NCI-H460 (cell line): ENCODE results near the gene CDRT4. TPM values are rescaled to one million over a fixed set of nuclear protein-coding genes. Genes with fewer than 3 reads are reported as not detected.
"Not testable (repeated sequence)": the region's sequence is repeated elsewhere in the genome, so short reads cannot be mapped to it uniquely, and the experiment has no call there.

Experiments
- DNase-seq: peaks from one replicate; pipeline ENCODE4 v3.0.0-alpha.2; 2016; ENCODE audit warnings: low read depth; ENCODE audit errors: extremely low read depth
- total RNA-seq: library from RNA; depleted of rRNA; stranded (reverse); fragments of >200 nt; shearing (Covaris generic); gene quantifications from 2 replicates; pipeline ENCODE4 v1.2.3, GENCODE V29; 2014

CDRT4 gene
- total RNA-seq, 1 experiment from 2014 or later, result 7.6 TPM

DNA sequence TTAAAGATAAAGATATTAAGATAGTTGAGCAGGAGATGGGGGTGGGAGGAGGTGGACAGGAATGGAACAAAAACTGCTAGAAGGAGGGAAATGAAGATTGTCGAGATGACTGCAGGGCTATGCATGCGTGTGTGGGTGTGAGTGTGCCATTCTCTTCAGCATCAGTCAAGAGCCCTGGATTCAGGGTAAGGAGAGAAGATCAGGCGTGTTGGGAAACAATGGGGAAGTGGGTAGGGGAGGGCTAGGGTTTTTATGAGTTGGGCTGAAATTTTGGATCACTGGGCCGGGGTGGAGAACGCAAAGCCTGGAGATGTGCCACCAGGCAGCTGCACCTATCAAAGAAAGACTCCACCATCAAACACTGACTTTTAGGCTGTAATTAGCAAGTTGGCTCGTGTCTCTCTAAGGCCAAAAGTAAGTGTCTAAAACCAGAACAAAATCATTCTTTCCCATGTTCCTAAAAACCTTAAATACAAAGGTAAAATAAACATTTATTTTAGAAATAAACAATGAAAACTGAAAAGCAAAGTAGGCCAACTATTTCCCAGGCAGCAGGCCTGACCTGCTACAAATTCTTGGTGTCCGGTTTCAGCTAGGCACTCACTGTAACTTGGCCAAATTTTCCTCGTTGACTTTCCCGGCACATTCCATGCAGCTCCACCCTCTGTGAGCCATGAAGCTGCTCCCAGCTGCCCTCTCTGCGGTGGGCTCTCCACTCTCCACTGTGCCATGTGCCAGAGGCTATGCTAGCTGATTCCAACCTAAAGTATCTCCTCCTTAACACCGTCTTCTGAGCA is 4.2 kb downstream of the CDRT4 start:
- no peak for DNase-seq

DNA sequence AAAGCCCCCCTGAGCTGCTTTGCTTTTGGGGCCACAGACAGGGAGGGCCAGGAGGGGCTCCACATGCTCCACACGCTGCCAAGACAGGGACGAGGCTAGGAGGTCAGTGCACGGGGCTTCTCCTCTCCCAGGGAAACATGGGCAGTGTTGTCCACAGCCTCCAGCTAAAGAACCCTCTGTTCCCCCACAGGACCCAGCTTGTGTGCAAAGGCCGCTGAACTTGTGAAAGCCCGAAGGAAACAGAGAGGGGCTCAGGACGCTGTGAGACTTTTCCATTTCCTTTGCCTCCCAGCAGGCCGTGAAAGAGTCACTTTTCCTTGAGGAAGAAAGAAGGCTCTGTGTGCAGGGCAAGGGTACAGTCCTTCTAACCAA is 9.7 kb downstream of the CDRT4 start:
- DNase-seq, result no peak

GRCh38 chr17:15456972-15457722 is 10.3 kb downstream of the CDRT4 start:
- no peak for DNase-seq

GRCh38 chr17:15456496-15456895 is 10.9 kb downstream of the CDRT4 start:
- DNase-seq, result no peak

DNA sequence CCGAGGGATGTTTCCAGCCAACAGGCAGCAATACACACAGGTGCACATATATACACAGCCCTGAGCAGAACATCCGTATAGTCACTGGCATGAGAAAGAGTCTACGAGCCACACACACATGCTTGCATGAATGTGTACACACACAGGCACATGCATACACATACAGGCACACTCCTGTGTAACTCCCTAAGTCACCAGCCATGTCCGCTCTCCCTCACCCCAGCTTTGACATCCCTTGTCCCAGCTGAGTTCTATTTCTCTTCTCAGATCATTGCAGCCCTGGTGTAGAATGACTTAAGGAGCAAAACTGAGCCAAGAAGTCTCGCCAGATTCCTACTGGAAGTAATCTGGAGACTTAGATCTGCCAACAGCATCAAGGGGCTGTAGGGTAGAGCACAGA is 13.1 kb downstream of the CDRT4 start:
- DNase-seq, result no peak

- no peak for DNase-seq
Observed at GRCh38 chr17:15453782-15454181, 13.6 kb downstream of the CDRT4 start.

- DNase-seq, result no peak
Observed at GRCh38 chr17:15453246-15453645, 14.2 kb downstream of the CDRT4 start.

DNA sequence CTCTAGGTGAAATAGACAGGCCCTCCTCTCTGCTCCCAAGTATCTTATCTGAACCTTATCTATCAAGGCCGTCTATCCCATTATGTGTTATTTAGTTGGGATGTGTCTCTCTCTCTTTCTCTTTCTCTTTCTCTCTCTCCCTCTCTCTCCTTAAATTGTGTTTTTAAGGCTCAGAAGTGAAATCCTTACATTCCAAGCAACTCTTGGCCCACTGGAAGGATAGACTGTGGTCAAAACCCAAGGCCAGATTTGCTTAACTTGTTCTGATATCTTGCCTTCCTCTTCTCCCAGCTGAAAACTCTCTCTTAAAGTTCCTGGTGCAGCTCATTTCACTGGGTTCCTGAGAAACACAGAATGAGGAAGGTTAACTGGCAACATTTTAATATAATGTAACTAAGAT is 14.7 kb downstream of the CDRT4 start:
- no peak for DNase-seq

DNA sequence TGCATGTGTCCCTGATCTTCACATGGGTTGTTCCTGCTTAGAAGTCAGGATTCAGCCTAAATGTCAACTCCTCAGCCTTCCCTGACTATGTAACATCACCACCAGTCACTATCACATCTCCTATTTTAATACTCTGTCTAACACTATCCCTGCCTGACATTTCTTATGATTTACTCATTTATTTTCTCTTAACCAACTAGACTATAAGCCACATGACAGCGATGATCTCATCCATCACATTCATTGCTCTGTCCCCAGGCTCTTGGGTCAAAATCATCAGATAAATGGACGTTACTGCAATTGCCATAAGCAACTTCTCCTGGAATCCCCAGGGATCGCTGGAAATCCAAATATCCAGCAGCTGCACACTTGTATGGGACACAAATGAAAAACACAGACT is 15.7 kb downstream of the CDRT4 start:
- no peak for DNase-seq

- DNase-seq, result no peak
Observed at GRCh38 chr17:15448580-15448956, 18.9 kb downstream of the CDRT4 start.

DNA sequence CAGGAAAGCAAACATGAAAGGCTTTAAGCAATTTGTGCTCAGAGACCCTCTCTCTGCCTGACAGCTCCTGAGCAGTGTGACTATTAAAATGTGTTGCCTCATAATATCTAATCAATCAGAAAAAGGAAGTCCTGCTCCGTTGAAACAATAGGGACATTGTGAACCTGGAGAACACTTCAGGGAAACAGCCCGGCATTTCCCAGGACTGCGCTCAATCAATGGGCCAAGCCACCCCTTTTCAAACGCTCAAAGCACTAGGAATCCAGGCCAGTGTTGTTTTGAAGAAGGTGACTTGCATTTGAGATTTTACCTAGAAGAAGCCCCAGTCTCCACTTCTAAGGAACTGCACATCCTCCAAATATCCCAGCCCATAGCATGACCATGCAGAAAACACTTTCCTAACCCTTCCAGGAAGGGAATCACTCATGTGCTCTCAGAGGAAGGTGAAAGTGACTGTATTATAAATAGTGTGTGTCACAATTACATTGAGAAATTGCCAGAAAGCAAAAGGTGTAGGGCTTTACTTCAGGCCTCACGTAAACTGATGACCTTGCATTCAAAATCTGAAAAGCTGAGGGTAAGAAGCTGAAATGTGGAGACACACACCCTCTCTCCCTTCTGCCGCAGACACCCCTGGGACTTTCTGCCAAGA is 19.4 kb downstream of the CDRT4 start:
- DNase-seq, result no peak

GRCh38 chr17:15446036-15446435 is 21.4 kb downstream of the CDRT4 start:
- DNase-seq, result no peak

DNA sequence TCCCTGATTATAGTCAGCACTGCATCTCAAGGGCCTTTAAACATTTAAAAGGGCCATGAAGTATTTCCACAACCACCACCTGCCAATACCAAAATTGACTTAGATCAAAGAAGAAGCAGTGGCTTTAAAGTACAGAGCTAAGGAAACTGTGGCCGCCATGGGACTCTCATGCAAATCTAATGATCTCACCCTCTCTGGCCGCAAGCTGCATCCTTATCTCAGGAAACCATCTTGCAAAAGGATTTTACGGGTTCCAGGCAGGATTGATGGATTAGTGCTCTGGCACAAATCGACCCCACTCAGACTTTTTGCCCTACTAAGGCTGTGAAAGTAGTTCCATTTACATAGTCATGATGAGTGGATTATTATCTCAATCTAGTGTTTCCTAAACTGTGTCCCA is 22.6 kb downstream of the CDRT4 start:
- DNase-seq, result no peak

DNA sequence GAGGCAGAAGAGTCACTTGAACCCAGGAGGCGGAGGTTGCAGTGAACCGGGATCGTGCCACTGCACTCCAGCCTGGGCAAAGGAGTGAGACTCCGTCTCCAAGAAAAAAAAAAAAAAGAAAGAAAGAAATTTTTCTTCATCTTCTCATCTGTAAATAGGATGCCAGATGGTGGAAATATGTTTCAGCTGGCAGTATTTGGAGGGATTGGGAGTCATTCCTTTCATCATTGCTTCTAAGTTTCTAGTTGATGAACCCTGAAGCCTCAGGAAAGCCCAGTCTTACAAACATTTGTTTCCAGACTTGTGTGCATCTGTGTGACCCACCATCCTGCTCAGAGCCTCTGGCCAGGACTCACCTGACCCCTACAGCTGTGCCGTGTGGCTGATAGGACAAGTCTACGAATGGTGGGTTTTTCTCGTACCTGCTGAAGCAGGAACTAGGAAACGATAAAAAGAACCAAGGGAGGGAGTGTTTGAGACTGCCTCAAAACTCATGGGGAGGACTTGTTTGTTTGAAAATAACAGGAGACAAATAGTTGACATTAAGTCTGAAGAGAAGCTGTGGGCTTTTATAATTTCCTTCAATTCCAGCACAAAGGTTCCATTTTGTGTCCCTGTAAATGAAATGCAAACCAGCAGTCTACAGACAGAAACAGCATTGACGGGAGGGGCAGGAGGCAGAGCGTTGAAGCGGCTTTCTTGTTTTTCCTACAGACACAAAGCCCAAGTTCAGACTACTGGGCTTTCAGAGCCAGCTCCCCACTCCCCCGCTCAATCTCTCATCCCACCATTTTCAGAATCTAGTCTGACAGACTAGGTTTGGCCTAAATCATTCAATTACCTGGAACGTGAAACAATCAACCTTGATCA is 24.9 kb downstream of the CDRT4 start:
- no peak for DNase-seq

DNA sequence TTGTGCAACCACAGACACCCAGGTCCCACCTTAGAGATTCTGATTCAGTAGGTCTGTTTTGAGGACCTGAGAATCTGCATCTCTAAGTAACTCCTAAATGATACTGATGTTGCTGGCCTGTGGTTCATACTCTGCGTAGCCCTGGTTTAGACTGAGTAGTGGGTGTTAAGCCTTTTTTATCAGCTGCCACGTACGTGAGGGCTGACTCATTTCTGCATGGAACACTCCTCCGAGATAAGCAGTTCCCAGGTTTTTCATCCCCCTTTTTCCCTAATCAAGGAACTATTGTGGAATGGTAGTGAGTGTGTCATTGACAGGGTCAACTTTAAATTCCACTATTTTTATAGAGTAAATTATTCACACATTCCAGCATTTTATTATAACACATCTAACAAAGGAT is 26.1 kb downstream of the CDRT4 start:
- DNase-seq, result no peak

- no peak for DNase-seq
Observed at GRCh38 chr17:15440347-15440746, 27.1 kb downstream of the CDRT4 start.

GRCh38 chr17:15439205-15439985 is 28.0 kb downstream of the CDRT4 start:
- DNase-seq, result not testable (repeated sequence)

- DNase-seq, result no peak
Observed at GRCh38 chr17:15438491-15439105, 28.8 kb downstream of the CDRT4 start.

- no peak for DNase-seq
Observed at GRCh38 chr17:15437303-15437635, 30.2 kb downstream of the CDRT4 start.
